HFFc6 (cell line): ENCODE data around the gene WDR91. TPM values are rescaled to one million over a fixed set of nuclear protein-coding genes. Genes with fewer than 3 reads are reported as not detected.

ENCODE experiments used
- DNase-seq: peaks from one replicate; pipeline ENCODE4 v3.0.0-alpha.2; 2018
- H3K27ac Mint-ChIP-seq: 2 replicates; pipeline ENCODE4 v1.8.0; 2020; ENCODE audit warnings: mild to moderate bottlenecking, mixed read lengths
- H3K27me3 Mint-ChIP-seq: 2 replicates; pipeline ENCODE4 v1.8.0; 2021; ENCODE audit warnings: mild to moderate bottlenecking, moderate library complexity, mixed read lengths; ENCODE audit not compliant: insufficient read depth
- H3K36me3 Mint-ChIP-seq: 2 replicates; pipeline ENCODE4 v1.8.0; 2021; ENCODE audit warnings: low read depth, mixed read lengths
- H3K4me1 Mint-ChIP-seq: 2 replicates; pipeline ENCODE4 v1.8.0; 2020; ENCODE audit warnings: low read depth, mixed read lengths
- H3K4me3 Mint-ChIP-seq: 2 replicates; pipeline ENCODE4 v1.8.0; 2020; ENCODE audit warnings: mild to moderate bottlenecking, moderate library complexity, mixed read lengths
- H3K9me3 Mint-ChIP-seq: 2 replicates; pipeline ENCODE4 v1.8.0; 2020; ENCODE audit warnings: mild to moderate bottlenecking, mixed read lengths
- CTCF ChIP-seq: fragments of 200-600 bp; sonication (generic); IDR thresholded peaks from 2 replicates; pipeline ENCODE4 v1.5.0; 2021; ENCODE audit warnings: antibody characterized with exemption, mild to moderate bottlenecking
- total RNA-seq, 6 experiments: library from RNA; stranded (reverse); fragmentation: NEBNext Ultra II Directional; extraction: Animal tissue kit (Norgen Biotek cat#: 25700); gene quantifications; 2 replicates in 1 of 6; 3 replicates in 5 of 6; pipeline ENCODE4 v1.2.3, GENCODE V29; 2021

The WDR91 gene
- total RNA-seq, 6 experiments from 2014 or later, result 7.5 to 12.4 (median 10.4) TPM

- Mint-ChIP-seq H3K9me3 (no peaks in the 10 kb centered on the region), H3K4me1 (peaks cover 42% of the 10 kb centered on the region), H3K27me3 (peaks cover 3% of the 10 kb centered on the region; the same call in 1 of the 2 replicates), H3K27ac (peak overlapping the region; percentile 94), H3K36me3 (peaks cover 45% of the 10 kb centered on the region), H3K4me3 (peak overlapping the region; percentile 97)
- peak; percentile 15 for DNase-seq
- no peak for TF ChIP-seq CTCF
Observed at GRCh38 chr7:135169964-135170273, 41.4 kb downstream of the WDR91 start.

- Mint-ChIP-seq H3K36me3 (peaks cover 47% of the 10 kb centered on the region), H3K4me3 (peak overlapping the region; percentile 97), H3K27me3 (peaks cover 3% of the 10 kb centered on the region; the same call in 1 of the 2 replicates), H3K27ac (peak overlapping the region; percentile 94), H3K9me3 (no peaks in the 10 kb centered on the region), H3K4me1 (peaks cover 42% of the 10 kb centered on the region)
- DNase-seq, result peak; percentile 48
- peak; percentile 72 for TF ChIP-seq CTCF
Observed at GRCh38 chr7:135169141-135169963, 42.0 kb downstream of the WDR91 start.

- Mint-ChIP-seq H3K4me3 (peak overlapping the region; percentile 97), H3K27me3 (peaks cover 3% of the 10 kb centered on the region; the same call in 1 of the 2 replicates), H3K27ac (peak overlapping the region; percentile 94), H3K9me3 (no peaks in the 10 kb centered on the region), H3K36me3 (peaks cover 54% of the 10 kb centered on the region), H3K4me1 (peaks cover 42% of the 10 kb centered on the region)
- no peak for DNase-seq
- TF ChIP-seq CTCF, result no peak
Observed at GRCh38 chr7:135168489-135169140, 42.7 kb downstream of the WDR91 start.

- Mint-ChIP-seq H3K36me3 (peaks cover 54% of the 10 kb centered on the region), H3K9me3 (no peaks in the 10 kb centered on the region), H3K27ac (no peak overlapping the region; the same call in 1 of the 2 replicates), H3K4me3 (peak overlapping the region; percentile 20; the same call in 1 of the 2 replicates), H3K4me1 (peaks cover 42% of the 10 kb centered on the region), H3K27me3 (peaks cover 3% of the 10 kb centered on the region; the same call in 1 of the 2 replicates)
- no peak for DNase-seq
- no peak for TF ChIP-seq CTCF
Observed at GRCh38 chr7:135168001-135168400, 43.3 kb downstream of the WDR91 start.

- Mint-ChIP-seq H3K27ac (no peak overlapping the region), H3K36me3 (peaks cover 56% of the 10 kb centered on the region), H3K4me3 (no peak overlapping the region)
Observed at GRCh38 chr7:135167365-135167917, 43.9 kb downstream of the WDR91 start.

More at GRCh38 chr7:135167365-135167917, 43.9 kb downstream of the WDR91 start:
- peaks cover 42% of the 10 kb centered on the region for H3K4me1 Mint-ChIP-seq
- no peak for TF ChIP-seq CTCF
- H3K9me3 Mint-ChIP-seq, result no peaks in the 10 kb centered on the region
- peaks cover 3% of the 10 kb centered on the region; the same call in 1 of the 2 replicates for H3K27me3 Mint-ChIP-seq
- no peak for DNase-seq
